ENCODE measurements around the gene TM7SF2.

The TM7SF2 gene

GRCh38 chr11:65160643-65161042, 49.0 kb downstream of the TM7SF2 start:
- Histone ChIP-seq H3K4me3 (ENCODE audit: low read depth, low read length) (no peak overlapping the region), H3K27me3 (replicated peaks) (no peaks in the 10 kb centered on the region), H3K36me3 (replicated peaks) (no peaks in the 10 kb centered on the region), H3K27ac (no peak overlapping the region)
- no peak for DNase-seq
- in situ Hi-C loops (cut with HindIII; ENCODE audit: low pct_ligation_motif_present, low sequenced_read_pairs), result no loop called here
- TF ChIP-seq CTCF (IDR thresholded peaks at IDR 0.05; ENCODE audit: low read depth, low read length, missing control alignments), result no peak

GRCh38 chr11:65163684-65164083, 52.0 kb downstream of the TM7SF2 start:
- no peaks in the 10 kb centered on the region for H3K36me3 ChIP-seq (replicated peaks)

More at GRCh38 chr11:65163684-65164083, 52.0 kb downstream of the TM7SF2 start:
- no peak overlapping the region for H3K27ac ChIP-seq
- no peaks in the 10 kb centered on the region for H3K27me3 ChIP-seq (replicated peaks)
- H3K4me3 ChIP-seq (ENCODE audit: low read depth, low read length), result no peak overlapping the region
- in situ Hi-C loops (cut with HindIII; ENCODE audit: low pct_ligation_motif_present, low sequenced_read_pairs), result no loop called here
- no peak for TF ChIP-seq CTCF (IDR thresholded peaks at IDR 0.05; ENCODE audit: low read depth, low read length, missing control alignments)
- DNase-seq, result no peak
